Hepatocyte (in vitro differentiated cells): ENCODE results near the gene PCDH1.

Experiments used
- EZH2phosphoT487 ChIP-seq: fragments of 200-600 bp; sonication (generic); IDR thresholded peaks from one replicate; pipeline ENCODE4 v1.6.1; 2018; ENCODE audit warnings: antibody characterized with exemption, mild to moderate bottlenecking, low read depth, moderate library complexity; ENCODE audit not compliant: unreplicated experiment, severe bottlenecking
- TF ChIP-seq, protein P1 (sequence below): fragments of 200-600 bp; sonication (generic); IDR thresholded peaks from 2 replicates; pipeline ENCODE4 v1.5.1; 2016; ENCODE audit warnings: antibody characterized with exemption, mild to moderate bottlenecking; ENCODE audit not compliant: poor library complexity

DNA sequence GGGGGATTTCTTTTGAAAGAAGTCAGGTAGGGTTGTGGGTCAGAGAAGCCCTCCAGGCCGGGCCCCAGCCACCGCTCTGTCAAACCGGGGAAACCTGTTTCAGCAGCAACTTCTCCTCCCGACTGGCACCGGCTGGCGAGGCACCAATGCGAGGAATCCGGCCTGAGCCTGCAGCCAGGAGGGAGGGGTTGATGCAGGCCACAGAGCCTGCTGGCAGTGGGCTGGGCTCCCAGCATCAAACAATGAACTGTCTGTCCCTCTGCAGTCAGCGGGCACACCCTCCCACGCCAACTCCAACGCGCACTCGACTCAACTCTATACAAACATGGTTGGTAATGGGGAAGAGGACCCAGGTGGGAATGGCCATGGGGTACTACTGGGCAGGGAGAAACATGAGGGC is 12.1 kb downstream of the PCDH1 start:
- TF ChIP-seq, protein P1, sequence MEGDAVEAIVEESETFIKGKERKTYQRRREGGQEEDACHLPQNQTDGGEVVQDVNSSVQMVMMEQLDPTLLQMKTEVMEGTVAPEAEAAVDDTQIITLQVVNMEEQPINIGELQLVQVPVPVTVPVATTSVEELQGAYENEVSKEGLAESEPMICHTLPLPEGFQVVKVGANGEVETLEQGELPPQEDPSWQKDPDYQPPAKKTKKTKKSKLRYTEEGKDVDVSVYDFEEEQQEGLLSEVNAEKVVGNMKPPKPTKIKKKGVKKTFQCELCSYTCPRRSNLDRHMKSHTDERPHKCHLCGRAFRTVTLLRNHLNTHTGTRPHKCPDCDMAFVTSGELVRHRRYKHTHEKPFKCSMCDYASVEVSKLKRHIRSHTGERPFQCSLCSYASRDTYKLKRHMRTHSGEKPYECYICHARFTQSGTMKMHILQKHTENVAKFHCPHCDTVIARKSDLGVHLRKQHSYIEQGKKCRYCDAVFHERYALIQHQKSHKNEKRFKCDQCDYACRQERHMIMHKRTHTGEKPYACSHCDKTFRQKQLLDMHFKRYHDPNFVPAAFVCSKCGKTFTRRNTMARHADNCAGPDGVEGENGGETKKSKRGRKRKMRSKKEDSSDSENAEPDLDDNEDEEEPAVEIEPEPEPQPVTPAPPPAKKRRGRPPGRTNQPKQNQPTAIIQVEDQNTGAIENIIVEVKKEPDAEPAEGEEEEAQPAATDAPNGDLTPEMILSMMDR = no peak
- no peak for TF ChIP-seq EZH2phosphoT487
